Upper lobe of left lung (tissue), 4 donors: Measurements from ENCODE around the gene RPS6KA2.

ENCODE experiments used
- CTCF ChIP-seq, 6 experiments: fragments of 450-650 bp in 4 of 6; fragments of 200-600 bp in 2 of 6; sonication (generic) in 2 of 6; IDR thresholded peaks; one replicate each; pipeline ENCODE4 v1.5.1; 2016 to 2019; ENCODE audit warnings: antibody characterized with exemption in 6 of 6
- EP300 ChIP-seq, 4 donors: sonication (generic); formaldehyde crosslinking; IDR thresholded peaks; one replicate each; pipeline ENCODE4 v1.5.1; 2017; ENCODE audit warnings: antibody characterized with exemption in 4 of 4, control low read depth in 2 of 4
- POLR2AphosphoS5 ChIP-seq, 2 donors: sonication (generic); formaldehyde crosslinking; IDR thresholded peaks; one replicate each; pipeline ENCODE4 v1.5.1; 2017; ENCODE audit warnings: antibody characterized with exemption in 2 of 2

- TF ChIP-seq CTCF (IDR thresholded peaks at IDR 0.05) (no peak), EP300 (IDR thresholded peaks at IDR 0.05) (no peak), POLR2AphosphoS5 (IDR thresholded peaks at IDR 0.05) (no peak)
Observed at GRCh38 chr6:166496460-166496859, 130.6 kb downstream of the RPS6KA2 start.
